Loucy (cell line): ENCODE data around the gene MRO.

Experiments used
- H2AFZ ChIP-seq: fragments of 200-600 bp; sonication (generic); 2 replicates; pipeline ENCODE4 v1.6.0; 2016; ENCODE audit warnings: antibody characterized with exemption, mild to moderate bottlenecking, low read length, moderate library complexity
- H3F3A ChIP-seq: fragments of 200-600 bp; 2 replicates; pipeline ENCODE4 v1.6.0; 2016; ENCODE audit warnings: antibody characterized with exemption, low read depth, mild to moderate bottlenecking
- H3K27me3 ChIP-seq: fragments of 200-600 bp; sonication (generic); 2 replicates; pipeline ENCODE4 v1.6.1; 2014; ENCODE audit warnings: low read length, mild to moderate bottlenecking; ENCODE audit not compliant: insufficient read depth, poor library complexity, severe bottlenecking
- H3K36me3 ChIP-seq: fragments of 200-600 bp; sonication (generic); 2 replicates; pipeline ENCODE4 v1.6.1; 2016; ENCODE audit warnings: low read length; ENCODE audit not compliant: insufficient read depth
- H3K4me1 ChIP-seq: fragments of 200-600 bp; sonication (generic); 2 replicates; pipeline ENCODE4 v1.5.1; 2014; ENCODE audit warnings: low read length, mild to moderate bottlenecking; ENCODE audit not compliant: insufficient read depth, poor library complexity, severe bottlenecking
- H3K4me2 ChIP-seq: fragments of 200-600 bp; sonication (generic); 2 replicates; pipeline ENCODE4 v1.6.0; 2014; ENCODE audit warnings: antibody characterized with exemption, low read length, low read depth, mild to moderate bottlenecking; ENCODE audit not compliant: poor library complexity, severe bottlenecking
- H3K4me3 ChIP-seq: fragments of 200-600 bp; sonication (generic); 2 replicates; pipeline ENCODE4 v1.5.1; 2014; ENCODE audit warnings: low read length, mild to moderate bottlenecking, mixed read lengths; ENCODE audit not compliant: poor library complexity, severe bottlenecking
- H3K79me2 ChIP-seq: fragments of 200-600 bp; sonication (generic); 2 replicates; pipeline ENCODE4 v1.6.1; 2014; ENCODE audit warnings: low read length; ENCODE audit not compliant: insufficient read depth
- H3K9ac ChIP-seq: fragments of 200-600 bp; sonication (generic); 2 replicates; pipeline ENCODE4 v1.6.0; 2014; ENCODE audit warnings: mild to moderate bottlenecking, low read depth, low read length, moderate library complexity; ENCODE audit not compliant: poor library complexity, severe bottlenecking
- H3K9me2 ChIP-seq: fragments of 200-600 bp; sonication (generic); replicated peaks from 2 replicates; pipeline ENCODE4 v1.6.1; 2016; ENCODE audit warnings: low read depth, low read length, mixed read lengths
- H3K9me3 ChIP-seq: fragments of 200-600 bp; sonication (generic); 2 replicates; pipeline ENCODE4 v1.6.1; 2014; ENCODE audit warnings: mild to moderate bottlenecking, antibody characterized with exemption, low read length, low read depth; ENCODE audit not compliant: insufficient read depth
- H4K20me1 ChIP-seq: fragments of 200-600 bp; sonication (generic); 2 replicates; pipeline ENCODE4 v1.6.0; 2014; ENCODE audit warnings: antibody characterized with exemption, low read length, mild to moderate bottlenecking; ENCODE audit not compliant: insufficient read depth, poor library complexity, severe bottlenecking
- EZH2phosphoT487 ChIP-seq: fragments of 200-600 bp; IDR thresholded peaks from 2 replicates; pipeline ENCODE4 v1.6.1; 2018; ENCODE audit warnings: antibody characterized with exemption, mild to moderate bottlenecking, moderate library complexity, borderline replicate concordance
- TF ChIP-seq, protein P1 (sequence below): fragments of 200-600 bp; sonication (generic); conservative IDR thresholded peaks from 2 replicates; pipeline ENCODE4 v1.5.1; 2014; ENCODE audit warnings: mild to moderate bottlenecking, antibody characterized with exemption, low read length

MRO gene

DNA sequence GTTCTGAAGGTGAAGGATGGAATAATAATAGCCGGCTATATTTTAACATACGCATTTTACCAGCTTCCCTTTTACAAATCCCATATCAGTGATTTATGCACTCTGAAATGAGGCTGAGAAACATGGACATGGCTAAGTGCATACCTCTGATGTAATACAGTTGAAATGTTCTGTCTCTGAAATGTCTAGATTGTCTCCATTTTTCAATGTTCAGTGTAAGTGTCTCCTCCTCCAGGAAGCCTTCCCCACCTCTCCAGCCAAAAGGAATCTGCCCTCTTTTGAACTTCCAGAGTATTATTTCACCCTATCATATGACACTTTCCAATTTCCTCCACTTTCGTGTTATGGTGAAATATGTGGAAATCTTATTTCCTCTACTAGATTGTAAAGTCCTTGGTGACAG is 29.6 kb upstream of the MRO start:
- TF ChIP-seq, protein P1, sequence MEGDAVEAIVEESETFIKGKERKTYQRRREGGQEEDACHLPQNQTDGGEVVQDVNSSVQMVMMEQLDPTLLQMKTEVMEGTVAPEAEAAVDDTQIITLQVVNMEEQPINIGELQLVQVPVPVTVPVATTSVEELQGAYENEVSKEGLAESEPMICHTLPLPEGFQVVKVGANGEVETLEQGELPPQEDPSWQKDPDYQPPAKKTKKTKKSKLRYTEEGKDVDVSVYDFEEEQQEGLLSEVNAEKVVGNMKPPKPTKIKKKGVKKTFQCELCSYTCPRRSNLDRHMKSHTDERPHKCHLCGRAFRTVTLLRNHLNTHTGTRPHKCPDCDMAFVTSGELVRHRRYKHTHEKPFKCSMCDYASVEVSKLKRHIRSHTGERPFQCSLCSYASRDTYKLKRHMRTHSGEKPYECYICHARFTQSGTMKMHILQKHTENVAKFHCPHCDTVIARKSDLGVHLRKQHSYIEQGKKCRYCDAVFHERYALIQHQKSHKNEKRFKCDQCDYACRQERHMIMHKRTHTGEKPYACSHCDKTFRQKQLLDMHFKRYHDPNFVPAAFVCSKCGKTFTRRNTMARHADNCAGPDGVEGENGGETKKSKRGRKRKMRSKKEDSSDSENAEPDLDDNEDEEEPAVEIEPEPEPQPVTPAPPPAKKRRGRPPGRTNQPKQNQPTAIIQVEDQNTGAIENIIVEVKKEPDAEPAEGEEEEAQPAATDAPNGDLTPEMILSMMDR: no peak
- TF ChIP-seq EZH2phosphoT487: no peak
- Histone ChIP-seq H4K20me1 (no peaks in the 10 kb centered on the region), H3K9me3 (no peaks in the 10 kb centered on the region), H3F3A (no peaks in the 10 kb centered on the region), H3K79me2 (no peaks in the 10 kb centered on the region), H3K4me2 (no peak overlapping the region), H3K4me1 (no peaks in the 10 kb centered on the region), H3K4me3 (no peak overlapping the region), H3K9me2 (no peaks in the 10 kb centered on the region), H2AFZ (no peak overlapping the region), H3K9ac (no peak overlapping the region), H3K36me3 (no peaks in the 10 kb centered on the region), H3K27me3 (no peaks in the 10 kb centered on the region)

DNA sequence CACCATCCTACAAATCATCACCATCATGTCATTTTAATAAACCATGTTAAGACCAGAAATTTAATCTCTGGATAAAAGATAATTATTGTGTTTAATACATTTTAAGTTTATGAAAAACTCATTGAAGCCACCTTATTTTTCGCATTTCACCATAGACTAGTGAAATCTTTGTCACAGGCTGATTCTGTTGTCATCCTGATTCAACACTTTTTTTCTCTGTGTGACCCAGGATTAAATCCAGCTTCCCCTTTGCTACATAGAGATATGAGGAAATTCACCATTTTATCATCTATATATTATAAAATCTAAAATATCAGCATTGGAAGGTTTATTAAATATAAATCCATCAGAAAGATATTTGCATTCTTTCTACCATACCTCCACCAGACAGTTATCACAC is 29.2 kb upstream of the MRO start:
- Histone ChIP-seq H2AFZ (no peak overlapping the region), H3K27me3 (no peaks in the 10 kb centered on the region), H3K4me1 (no peaks in the 10 kb centered on the region), H3F3A (no peaks in the 10 kb centered on the region), H4K20me1 (no peaks in the 10 kb centered on the region), H3K4me3 (no peak overlapping the region), H3K36me3 (no peaks in the 10 kb centered on the region), H3K9me3 (no peaks in the 10 kb centered on the region), H3K79me2 (no peaks in the 10 kb centered on the region), H3K9ac (no peak overlapping the region), H3K9me2 (no peaks in the 10 kb centered on the region), H3K4me2 (no peak overlapping the region)
- TF ChIP-seq, protein P1: no peak
- no peak for TF ChIP-seq EZH2phosphoT487

DNA sequence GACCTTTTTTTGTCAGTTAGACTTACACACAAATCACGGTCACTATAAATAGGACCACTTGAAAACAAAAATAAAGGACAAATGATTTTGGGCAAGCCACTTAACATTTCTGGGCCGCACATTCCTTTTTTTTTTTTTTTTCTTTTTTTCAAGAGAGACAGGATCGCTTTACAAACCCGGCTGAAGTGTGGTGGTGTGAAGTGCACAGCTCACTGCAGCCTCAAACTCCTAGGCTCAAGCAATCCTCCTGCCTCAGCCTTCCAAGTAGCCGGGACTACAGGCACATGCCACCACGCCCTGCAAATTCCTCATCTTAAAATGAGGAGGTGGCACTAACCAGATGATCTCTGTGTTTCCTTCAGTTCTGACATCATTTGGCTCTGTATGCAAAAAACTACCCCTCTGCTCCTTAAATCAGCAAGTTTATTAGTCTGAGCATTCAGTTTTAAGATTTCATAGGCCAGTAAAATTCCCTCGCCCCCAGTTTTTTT is 28.3 kb upstream of the MRO start:
- TF ChIP-seq, protein P1: no peak
- TF ChIP-seq EZH2phosphoT487: no peak
- Histone ChIP-seq H3K9me2 (no peaks in the 10 kb centered on the region), H3K9ac (no peak overlapping the region), H2AFZ (no peak overlapping the region), H3K4me1 (no peaks in the 10 kb centered on the region), H3K9me3 (no peaks in the 10 kb centered on the region), H3F3A (no peaks in the 10 kb centered on the region), H3K36me3 (no peaks in the 10 kb centered on the region), H3K79me2 (no peaks in the 10 kb centered on the region), H3K27me3 (no peaks in the 10 kb centered on the region), H3K4me3 (no peak overlapping the region), H3K4me2 (no peak overlapping the region), H4K20me1 (no peaks in the 10 kb centered on the region)
